NCI-H524 treated with DMSO at 0.1 percent for 48 hours (cell line): ENCODE data around the gene DDX47.
"Not testable (repeated sequence)": the region's sequence is repeated elsewhere in the genome, so short reads cannot be mapped to it uniquely, and the experiment has no call there.

Source experiments
- DNase-seq: peaks from one replicate; lab custom pipeline; 2025; lab: John Stamatoyannopoulos, UW

DDX47 gene

GRCh38 chr12:12797794-12798152 is 15.4 kb upstream of the DDX47 start:
- no peak for DNase-seq

DNA sequence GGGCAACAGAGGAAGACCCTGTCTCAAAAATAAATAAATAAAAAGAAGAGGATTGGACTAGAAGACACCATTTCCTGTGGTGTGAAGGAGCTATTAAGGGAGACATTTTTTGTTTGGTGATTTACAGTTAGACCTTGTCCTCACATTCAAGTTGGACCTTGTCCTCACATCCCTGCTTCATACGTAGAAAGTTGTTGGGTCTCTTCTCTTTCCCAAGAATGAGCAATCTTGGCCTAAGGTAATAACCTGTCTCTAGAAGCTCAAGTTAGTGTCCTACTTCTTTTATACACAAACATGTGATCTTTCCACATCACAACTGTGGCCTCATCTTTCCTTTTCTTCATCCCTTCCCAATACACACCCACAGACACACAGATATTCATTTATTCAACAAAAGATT is 14.7 kb upstream of the DDX47 start:
- DNase-seq = no peak

GRCh38 chr12:12799163-12799920 is 13.8 kb upstream of the DDX47 start:
- no peak for DNase-seq

DNA sequence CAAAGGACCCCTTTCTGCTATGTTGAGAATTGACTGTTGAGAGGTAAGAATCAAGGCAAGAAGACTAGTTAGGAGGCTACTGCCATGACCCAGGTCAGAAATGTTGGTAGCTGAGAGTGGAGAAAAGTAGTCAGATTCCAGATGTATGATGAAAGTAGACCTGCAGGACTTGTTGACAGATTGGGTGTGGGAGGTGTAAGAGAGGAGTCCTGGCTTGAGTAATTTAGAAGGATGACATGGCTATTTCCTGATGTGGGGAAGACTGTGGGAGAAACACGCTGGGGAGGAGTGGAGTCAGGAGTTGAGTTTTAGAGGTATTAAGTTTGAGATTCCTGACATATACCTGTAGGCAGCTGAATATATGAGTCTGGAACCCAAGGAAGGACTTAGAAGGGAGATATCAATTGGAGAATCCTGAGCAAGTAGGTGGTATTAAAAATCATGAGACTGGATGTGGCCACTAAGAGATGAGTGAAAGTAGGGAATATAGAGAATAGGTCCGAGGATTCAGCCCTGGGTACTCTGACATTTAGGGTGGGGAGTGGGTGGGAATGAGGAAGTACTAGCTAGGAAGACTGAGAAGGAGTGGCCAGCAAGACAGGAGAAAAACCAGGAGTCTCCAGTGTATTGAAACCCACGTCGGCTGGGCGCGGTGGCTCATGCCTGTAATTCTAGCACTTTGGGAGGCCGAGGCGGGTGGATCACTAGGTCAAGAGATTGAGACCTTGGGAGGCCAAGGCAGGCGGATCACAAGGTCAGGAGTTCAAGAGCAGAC is 12.6 kb upstream of the DDX47 start:
- DNase-seq = no peak

GRCh38 chr12:12801656-12802055 is 11.5 kb upstream of the DDX47 start:
- not testable (repeated sequence) for DNase-seq

DNA sequence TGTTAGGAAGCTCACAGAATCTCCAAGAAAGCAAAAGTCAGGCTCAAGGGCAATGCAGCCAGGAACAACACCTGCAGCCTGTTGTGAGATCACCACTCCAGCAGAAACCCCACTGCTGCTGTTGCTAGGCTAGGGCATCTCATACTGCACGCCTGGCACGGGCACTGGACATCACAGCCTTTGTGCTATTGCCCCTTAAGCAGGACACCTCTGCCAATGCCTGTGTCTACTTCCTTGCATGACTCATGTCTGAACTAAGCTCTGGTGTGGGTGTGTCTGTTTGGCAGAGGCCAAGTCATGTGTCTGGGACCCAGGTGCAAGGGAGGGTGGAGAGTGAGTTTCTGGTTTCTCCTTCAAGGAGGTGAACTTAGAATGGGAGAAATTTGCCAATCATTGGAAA is 10.0 kb upstream of the DDX47 start:
- no peak for DNase-seq

GRCh38 chr12:12804011-12804410 is 9.1 kb upstream of the DDX47 start:
- no peak for DNase-seq

DNA sequence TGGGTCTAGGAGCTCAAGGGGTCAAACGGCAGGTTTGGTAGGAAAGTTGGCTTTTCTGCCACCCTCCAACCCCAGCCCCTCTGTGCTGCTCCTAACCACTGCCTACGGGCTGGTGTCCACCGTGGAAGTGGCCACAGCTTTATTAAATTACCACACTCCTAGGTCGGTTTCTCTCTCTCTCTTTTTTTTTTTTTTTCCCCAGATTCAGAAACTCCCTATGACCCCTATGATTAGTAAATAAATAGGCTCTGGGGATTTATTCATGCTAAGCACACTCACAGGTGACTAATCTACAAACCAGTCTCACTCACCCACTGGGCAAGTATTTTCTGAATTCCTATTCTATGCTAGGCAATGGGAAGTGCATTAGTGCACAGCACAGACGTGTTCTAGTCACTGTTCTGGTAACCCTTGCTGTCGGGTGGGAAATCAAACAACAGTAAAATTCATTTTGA is 8.7 kb upstream of the DDX47 start:
- no peak for DNase-seq

DNA sequence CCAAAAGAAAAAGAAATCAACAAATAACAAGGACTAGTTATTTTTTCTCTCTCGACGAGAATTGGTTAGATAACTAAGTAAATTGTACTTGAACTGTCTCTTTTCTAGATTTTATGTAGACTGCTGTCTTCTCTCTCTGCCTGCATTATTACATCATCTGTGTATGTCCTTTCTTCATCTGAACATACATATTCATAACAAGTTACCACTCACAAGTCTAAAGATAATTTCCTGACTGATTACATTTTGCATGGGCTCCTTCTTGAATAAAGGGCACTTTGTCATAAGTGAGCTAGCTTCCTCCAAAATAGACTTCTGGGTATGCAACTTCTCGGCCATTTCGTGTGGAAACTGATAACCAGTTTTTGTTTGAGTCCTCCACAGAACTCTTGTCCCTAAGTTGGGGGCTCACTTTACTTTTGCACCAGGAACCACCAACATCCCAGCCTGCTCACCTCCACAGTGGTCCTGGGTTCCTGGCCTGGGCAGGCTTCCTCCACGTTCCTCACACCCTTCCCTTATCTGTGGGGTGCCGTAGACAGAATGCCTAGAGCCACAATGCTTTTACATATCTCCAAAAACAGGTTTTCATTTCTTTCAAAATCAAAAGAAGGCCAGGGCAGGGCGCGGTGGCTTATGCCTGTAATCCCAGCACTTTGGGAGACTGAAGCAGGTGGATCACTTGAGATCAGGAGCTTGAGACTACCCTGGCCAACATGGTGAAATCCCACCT is 6.2 kb upstream of the DDX47 start:
- DNase-seq = no peak

GRCh38 chr12:12807517-12807903 is 5.6 kb upstream of the DDX47 start:
- not testable (repeated sequence) for DNase-seq

DNA sequence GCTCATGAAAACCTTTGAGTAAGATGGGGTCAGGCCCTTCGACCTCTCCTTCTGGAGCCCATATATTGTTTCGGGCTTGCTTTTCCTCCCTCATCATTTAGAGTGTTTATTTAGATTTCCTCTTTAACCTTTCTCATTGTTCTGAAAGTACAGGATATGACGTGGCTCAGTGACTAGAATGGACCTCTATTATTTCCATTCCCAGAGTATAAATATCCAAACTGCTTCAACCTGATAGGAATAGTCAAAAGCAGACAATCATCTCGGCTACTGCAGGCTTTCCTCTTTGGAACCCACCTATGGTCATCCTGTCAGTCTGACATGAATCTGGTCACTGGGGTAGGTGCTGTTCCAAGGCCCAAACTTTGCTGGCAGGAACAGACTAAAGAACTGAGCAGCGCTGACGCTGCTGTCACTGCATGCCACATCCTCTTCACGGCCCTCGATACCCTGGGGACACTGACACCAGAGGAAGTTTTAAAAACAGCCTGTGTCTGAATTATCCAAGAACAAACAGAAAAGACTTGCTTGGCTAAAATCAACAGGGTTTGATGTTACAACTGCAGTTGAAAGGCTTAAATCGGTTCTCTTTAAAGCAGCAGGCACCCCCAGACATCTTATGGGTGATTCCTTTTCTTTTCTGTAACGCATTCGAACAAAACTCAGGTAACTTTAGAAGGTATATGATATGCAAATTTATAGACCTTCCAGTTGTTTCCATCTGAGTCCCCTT is 5.0 kb upstream of the DDX47 start:
- no peak for DNase-seq

GRCh38 chr12:12810553-12811021 is 2.6 kb upstream of the DDX47 start:
- DNase-seq = no peak

- no peak for DNase-seq
Observed at GRCh38 chr12:12811343-12811742, 1.8 kb upstream of the DDX47 start.

GRCh38 chr12:12812174-12812573 is 972 bp upstream of the DDX47 start:
- no peak for DNase-seq

DNA sequence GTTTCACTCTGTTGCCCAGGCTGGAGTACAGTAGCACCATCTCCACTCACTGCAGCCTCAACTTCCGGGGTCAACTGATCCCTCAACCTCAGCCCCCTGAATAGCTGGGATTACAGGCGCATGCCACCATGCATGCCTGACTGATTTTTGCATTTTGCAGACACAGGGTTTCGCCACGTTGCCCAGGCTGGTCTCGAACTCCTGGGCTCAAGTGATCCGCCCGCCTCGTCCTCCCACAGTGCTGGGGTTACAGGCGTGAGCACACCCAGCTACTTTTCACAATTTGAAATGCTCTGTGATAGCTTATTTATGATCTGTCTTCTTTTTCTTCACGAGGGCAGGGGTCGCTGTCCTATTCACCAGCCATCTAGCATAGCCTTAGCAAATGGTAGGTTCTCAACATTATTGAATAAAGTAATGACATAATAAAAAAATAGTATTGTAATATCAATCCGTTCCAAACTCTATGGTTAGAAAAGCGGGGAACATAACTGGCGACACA is 477 bp upstream of the DDX47 start:
- no peak for DNase-seq

DNA sequence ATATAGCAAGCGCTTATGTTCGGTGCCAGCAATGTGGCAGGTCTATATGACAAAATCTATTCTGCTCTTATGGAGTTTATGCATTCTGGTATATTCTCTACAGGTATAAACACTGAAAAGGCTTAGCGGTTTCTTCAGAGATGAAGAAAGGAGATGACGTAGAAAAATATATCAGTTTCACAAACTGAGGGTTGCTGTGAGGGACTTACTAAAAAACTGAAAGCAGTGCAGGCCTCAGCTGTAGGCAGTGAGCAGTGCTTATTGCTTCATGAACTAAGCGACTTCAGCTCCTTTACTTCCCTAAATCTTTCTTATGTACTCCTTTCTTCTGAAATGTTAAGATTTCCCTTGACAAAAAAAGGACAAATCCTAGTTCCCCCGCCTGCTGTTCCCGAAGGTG is 4.5 kb downstream of the DDX47 start:
- DNase-seq = no peak

DNA sequence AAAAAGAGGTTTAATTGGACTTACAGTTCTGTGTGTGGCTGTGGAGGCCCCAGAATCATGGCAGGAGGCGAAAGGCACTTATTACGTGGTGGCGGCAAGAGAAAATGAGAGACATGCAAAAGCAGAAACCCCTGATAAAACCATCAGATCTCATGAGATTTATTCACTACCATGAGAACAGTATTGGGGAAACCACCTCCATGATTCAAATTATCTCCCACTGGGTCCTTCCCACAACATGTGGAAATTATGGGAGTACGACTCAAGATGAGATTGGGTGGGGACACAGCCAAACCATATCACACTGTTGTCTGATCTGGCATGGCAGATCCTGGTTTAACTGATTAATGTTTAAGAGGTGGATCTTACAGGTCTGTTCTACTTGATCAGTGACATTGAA is 5.6 kb downstream of the DDX47 start:
- DNase-seq = no peak

GRCh38 chr12:12819221-12819620 is 6.1 kb downstream of the DDX47 start:
- no peak for DNase-seq

DNA sequence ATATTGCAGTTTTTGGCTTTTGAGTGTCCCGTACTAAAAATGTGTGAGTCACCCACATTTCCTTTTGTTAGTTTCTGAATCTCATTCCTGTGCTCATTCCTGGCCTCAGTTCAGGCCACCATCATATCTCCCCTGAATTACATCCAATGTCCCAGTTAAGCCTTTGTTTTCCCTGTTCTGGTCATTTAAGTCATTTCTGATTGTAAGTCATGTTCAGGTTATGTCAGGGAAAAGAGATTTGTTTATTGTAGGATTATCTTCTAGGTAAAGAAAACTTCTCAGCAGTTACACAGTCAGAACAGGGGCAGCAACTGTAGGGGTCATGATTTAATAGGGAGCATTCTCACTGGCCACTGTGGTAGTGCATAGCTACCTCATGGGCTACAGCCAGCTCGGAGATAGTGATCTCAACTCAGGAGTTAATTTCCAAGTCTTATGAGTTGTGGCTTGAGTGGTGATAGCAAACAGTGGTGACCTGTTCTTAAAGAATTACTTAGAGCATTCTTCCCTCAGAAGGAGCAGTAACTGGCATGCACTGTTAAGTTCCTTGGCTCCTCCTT is 6.7 kb downstream of the DDX47 start:
- no peak for DNase-seq

DNA sequence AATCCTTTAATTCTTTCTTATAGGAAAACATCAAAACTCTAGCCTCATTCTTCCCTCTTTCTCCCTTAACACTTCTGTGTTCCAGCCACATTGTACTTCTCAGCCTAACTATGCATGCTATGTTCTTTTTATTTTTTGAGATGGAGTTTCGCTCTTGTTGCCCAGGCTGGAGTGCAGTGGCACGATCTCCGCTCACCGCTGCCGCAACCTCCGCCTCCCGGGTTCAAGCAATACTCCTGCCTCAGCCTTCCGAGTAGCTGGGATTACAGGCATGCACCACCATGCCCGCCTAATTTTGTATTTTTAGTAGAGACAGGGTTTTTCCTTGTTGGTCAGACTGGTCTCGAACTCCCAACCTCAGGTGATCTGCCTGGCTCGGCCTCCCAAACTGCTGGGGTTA is 7.2 kb downstream of the DDX47 start:
- not testable (repeated sequence) for DNase-seq

- no peak for DNase-seq
Observed at GRCh38 chr12:12821975-12822374, 8.8 kb downstream of the DDX47 start.

DNA sequence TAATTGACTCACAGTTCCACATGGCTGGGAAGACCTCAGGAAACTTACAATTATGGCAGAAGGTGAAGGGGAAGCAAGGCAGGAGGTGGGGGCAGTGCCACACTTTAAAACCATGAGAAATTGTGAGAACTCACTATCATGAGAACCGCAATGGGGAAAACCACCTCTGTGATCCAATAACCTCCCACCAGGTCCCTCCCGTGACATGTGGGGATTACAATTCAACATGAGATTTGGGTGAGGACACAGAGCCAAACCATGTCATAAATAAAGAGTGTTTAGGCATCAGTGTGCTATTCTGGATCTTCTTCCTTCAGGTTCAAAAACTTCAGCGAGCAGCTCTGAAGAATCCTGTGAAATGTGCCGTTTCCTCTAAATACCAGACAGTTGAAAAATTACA is 9.7 kb downstream of the DDX47 start:
- no peak for DNase-seq
